Ovary (tissue), 3 donors: Measurements from ENCODE around the gene SNRK.

Experiments
- EP300 ChIP-seq: sonication (generic); formaldehyde crosslinking; IDR thresholded peaks from one replicate; pipeline ENCODE4 v1.6.1; 2017; ENCODE audit warnings: antibody characterized with exemption
- TF ChIP-seq, protein P1 (sequence below), 3 donors: fragments of 450-650 bp in 2 of 3; fragments of 200-600 bp in 1 of 3; IDR thresholded peaks; one replicate each; pipeline versions ENCODE4 v1.5.1 to v1.8.0; 2016 to 2022; ENCODE audit warnings: antibody characterized with exemption in 3 of 3, mild to moderate bottlenecking in 1 of 3
- donor health status: DM: no; HTN: no; CAD: no.

DNA sequence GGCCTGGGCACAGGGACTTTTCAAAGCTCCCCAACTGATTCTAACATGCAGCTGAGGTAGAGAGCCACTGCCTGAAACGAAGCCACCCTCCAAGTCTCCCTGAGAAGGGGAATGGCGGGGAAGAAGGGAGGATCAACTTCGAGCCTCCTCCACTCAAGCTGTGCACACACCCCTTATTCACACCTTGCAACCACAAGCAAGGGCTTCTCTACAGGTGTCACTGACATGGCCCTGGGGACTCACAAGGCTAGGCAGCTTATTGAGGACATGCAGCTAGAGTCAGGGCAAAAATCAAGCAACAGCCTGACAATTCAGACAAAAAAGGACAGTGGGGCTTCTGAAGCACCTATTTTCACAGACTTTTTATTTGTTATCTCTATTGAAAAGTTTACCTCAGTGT lies 85.2 kb downstream of the SNRK start:
- TF ChIP-seq, protein P1, sequence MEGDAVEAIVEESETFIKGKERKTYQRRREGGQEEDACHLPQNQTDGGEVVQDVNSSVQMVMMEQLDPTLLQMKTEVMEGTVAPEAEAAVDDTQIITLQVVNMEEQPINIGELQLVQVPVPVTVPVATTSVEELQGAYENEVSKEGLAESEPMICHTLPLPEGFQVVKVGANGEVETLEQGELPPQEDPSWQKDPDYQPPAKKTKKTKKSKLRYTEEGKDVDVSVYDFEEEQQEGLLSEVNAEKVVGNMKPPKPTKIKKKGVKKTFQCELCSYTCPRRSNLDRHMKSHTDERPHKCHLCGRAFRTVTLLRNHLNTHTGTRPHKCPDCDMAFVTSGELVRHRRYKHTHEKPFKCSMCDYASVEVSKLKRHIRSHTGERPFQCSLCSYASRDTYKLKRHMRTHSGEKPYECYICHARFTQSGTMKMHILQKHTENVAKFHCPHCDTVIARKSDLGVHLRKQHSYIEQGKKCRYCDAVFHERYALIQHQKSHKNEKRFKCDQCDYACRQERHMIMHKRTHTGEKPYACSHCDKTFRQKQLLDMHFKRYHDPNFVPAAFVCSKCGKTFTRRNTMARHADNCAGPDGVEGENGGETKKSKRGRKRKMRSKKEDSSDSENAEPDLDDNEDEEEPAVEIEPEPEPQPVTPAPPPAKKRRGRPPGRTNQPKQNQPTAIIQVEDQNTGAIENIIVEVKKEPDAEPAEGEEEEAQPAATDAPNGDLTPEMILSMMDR (IDR thresholded peaks at IDR 0.05) = no peak
- TF ChIP-seq EP300 = no peak
